ENCODE measurements around the gene OVOL2. TPM values are rescaled to one million over a fixed set of nuclear protein-coding genes. Genes with fewer than 3 reads are reported as not detected.

OVOL2 gene
- total RNA-seq, 4 donors from 2014 or later, result 28.4 to 87.6 (median 48.3) TPM

DNA sequence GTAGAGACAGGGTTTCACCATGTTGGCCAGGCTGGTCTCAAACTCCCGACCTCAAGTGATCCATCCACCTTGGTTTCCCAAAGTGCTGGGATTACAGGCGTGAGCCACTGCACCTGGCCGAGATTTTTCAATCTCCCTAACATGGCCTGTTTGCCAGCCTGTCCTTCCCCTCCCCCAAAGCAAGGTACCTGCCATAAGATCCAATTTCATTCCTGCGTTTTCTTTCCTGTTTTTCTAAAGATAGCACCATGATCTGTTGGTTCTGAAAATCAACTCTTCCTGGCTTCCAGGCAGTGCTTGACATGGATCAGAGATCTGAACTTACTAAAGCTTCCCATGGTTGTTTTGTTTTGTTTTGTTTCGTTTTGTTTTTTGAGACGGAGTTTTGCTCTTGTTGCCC is 81.4 kb downstream of the OVOL2 start:
- 93 to 100% methylated on average over 2 to 6 of the region's 6 CpGs for WGBS, 2 donors (ENCODE audit: low coverage in 1 of 2)
- TF ChIP-seq EP300 (IDR thresholded peaks at IDR 0.05; ENCODE audit: low read depth), result no peak
- TF ChIP-seq, protein P1, sequence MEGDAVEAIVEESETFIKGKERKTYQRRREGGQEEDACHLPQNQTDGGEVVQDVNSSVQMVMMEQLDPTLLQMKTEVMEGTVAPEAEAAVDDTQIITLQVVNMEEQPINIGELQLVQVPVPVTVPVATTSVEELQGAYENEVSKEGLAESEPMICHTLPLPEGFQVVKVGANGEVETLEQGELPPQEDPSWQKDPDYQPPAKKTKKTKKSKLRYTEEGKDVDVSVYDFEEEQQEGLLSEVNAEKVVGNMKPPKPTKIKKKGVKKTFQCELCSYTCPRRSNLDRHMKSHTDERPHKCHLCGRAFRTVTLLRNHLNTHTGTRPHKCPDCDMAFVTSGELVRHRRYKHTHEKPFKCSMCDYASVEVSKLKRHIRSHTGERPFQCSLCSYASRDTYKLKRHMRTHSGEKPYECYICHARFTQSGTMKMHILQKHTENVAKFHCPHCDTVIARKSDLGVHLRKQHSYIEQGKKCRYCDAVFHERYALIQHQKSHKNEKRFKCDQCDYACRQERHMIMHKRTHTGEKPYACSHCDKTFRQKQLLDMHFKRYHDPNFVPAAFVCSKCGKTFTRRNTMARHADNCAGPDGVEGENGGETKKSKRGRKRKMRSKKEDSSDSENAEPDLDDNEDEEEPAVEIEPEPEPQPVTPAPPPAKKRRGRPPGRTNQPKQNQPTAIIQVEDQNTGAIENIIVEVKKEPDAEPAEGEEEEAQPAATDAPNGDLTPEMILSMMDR (IDR thresholded peaks at IDR 0.05), result no peak
- TF ChIP-seq POLR2A (IDR thresholded peaks at IDR 0.05), result no peak
- TF ChIP-seq POLR2AphosphoS5 (IDR thresholded peaks at IDR 0.05), result no peak
- Histone ChIP-seq H3K4me1 (peaks cover 9 to 35% (median 22%) of the 10 kb centered on the region in 4 donors), H3K36me3 (peaks cover 0 to 5% (median 0%) of the 10 kb centered on the region in 4 donors), H3K4me3 (no peak overlapping the region), H3K27me3 (no peaks in the 10 kb centered on the region), H3K27ac (no peak overlapping the region), H3K9me3 (no peaks in the 10 kb centered on the region)
- in situ Hi-C loops (cut with MboI; ENCODE audit: low pct_ligation_motif_present in 1 of 4, low pct_unique_long_range_greater_than_20kb in 1 of 4, low sequenced_read_pairs in 3 of 4) (loop anchor here in 1 of 4 donors (25.0 kb wide), 1 partner anchor 464 kb away; no protein-coding TSS in a partner anchor), intact Hi-C loops (cut with DNase I; ENCODE audit: low total_unique reads) (no loop called here)
- DNase-seq, result no peak

Small RNA genes within 50 kb of the gene (small RNA-seq; reads per million reads assigned to genes)
- 0 reads per million in 4 donors for gene RNU7-137P

Other genes with a start within 250 kb of the OVOL2 start
- gene SNX5, start 89.1 kb downstream of the OVOL2 start, total RNA-seq, result 100 to 1,000 TPM in 2 of 4 donors, 10 to 100 TPM in 2; 91.9 to 160 (median 122) TPM
- gene MGME1, start 88.9 kb downstream of the OVOL2 start, total RNA-seq, result 10 to 100 TPM in 3 of 4 donors, 1 to 10 TPM in 1; 4.1 to 18.8 (median 14.3) TPM
- gene KAT14, start 79.9 kb upstream of the OVOL2 start, total RNA-seq, result 10 to 100 TPM; 17.3 to 58.0 (median 24.0) TPM
- gene PET117, start 79.9 kb upstream of the OVOL2 start, total RNA-seq, result 10 to 100 TPM in 2 of 4 donors, 1 to 10 TPM in 2; 2.8 to 17.7 (median 11.2) TPM
- 10 to 100 TPM; 12.7 to 24.3 (median 17.5) TPM for gene ZNF133, start 230.6 kb upstream of the OVOL2 start, total RNA-seq

Measured in transverse colon (tissue), 4 donors.